Activated naive CD8-positive, alpha-beta T cell treated with anti-CD3 and anti-CD28 coated beads, Interleukin-2, amount 50 U/mL, for 24 hours (primary cell): Measurements from ENCODE around the gene FAM53B.

ENCODE experiments used
- ATAC-seq: fragments of 150-1000 bp; cut with Tn5 transposase; one replicate; pipeline ENCODE4 v1.10.0; 2021
- DNase-seq: peaks from one replicate; pipeline ENCODE4 v3.0.0; 2021
- H3K27ac Mint-ChIP-seq: one replicate; pipeline ENCODE4 v1.8.0; 2021; ENCODE audit warnings: mild to moderate bottlenecking, mixed read lengths
- H3K27me3 Mint-ChIP-seq: one replicate; pipeline ENCODE4 v1.8.0; 2021; ENCODE audit warnings: mixed read lengths
- H3K36me3 Mint-ChIP-seq: one replicate; pipeline ENCODE4 v1.8.0; 2021; ENCODE audit warnings: low read depth, mixed read lengths
- H3K4me1 Mint-ChIP-seq: one replicate; pipeline ENCODE4 v1.8.0; 2021; ENCODE audit warnings: mixed read lengths
- H3K4me3 Mint-ChIP-seq: one replicate; pipeline ENCODE4 v1.8.0; 2021; ENCODE audit warnings: mild to moderate bottlenecking, moderate library complexity, mixed read lengths
- H3K9me3 Mint-ChIP-seq: one replicate; pipeline ENCODE4 v1.8.0; 2021; ENCODE audit warnings: mixed read lengths

FAM53B gene

DNA sequence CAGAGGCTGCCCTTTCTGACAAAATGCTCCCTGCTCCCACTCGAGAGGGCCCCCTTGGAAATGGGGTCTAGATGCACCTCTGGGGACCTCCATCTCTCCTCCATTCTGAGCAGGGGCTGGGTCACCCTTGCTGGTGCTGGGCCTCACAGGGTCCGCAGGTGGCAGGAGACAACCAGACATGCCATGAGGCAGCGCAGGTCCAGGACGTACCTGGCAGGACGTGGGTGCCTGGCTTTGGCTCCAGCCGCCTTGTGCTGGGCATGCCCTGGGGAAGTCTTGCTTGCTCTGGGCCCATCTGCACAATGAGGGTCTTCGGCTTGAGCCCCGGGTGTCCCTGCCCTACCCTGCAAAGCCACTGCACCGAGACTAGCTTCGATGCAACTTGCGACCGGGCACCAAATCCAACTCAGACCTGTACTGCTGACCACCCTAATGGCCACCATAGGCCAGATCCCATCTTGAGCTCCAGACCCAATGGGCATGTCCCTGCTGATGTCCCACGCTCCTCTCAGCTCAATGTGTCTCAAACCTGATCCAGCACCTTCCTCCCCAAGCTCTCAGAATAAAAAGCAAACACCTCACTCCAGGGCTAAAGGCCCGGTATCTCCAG, 107.0 kb downstream of the FAM53B start:
- Mint-ChIP-seq H3K36me3 (peaks cover 14% of the 10 kb centered on the region), H3K4me3 (no peak overlapping the region), H3K27ac (peak overlapping the region; percentile 64), H3K4me1 (peaks cover 54% of the 10 kb centered on the region), H3K9me3 (no peaks in the 10 kb centered on the region), H3K27me3 (no peaks in the 10 kb centered on the region)
- ATAC-seq (no peak), DNase-seq (no peak)

DNA sequence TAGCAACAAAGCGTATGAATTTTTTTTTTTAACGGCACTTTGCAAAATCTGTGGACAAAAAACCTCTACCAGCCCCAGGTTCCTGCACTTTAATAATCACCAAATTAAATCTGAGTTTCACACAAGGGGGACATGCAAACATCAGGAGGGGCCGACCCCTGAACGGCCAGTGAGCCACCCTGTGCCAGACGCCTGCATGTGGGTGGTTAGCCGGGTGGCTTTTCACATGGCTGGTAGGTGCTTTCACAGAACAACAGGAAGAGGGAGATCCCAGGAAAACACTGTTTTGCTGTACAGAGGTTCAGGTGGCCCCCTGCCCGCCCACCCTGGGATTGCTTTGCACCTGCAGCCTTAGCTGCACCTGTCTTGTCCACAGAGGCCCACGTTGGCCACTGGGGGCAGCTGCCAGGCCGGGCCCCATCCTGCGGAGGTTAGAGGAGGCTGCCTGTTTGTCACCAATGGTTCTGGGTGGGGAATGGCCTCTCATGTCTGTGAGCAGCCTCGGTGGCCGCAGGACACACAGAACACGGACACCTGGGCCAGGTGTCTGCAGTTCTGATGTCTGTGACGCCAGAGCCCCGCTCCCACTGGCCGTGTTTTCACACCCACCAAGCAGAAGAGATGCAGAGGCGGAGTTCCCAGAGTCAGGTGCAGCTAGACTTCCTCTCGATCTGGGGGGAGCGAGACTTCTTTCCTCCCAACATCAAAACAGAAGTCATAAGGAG, 107.7 kb downstream of the FAM53B start:
- H3K36me3 Mint-ChIP-seq, result peaks cover 14% of the 10 kb centered on the region
- ATAC-seq (no peak), DNase-seq (no peak)
- no peak overlapping the region for H3K4me3 Mint-ChIP-seq
- no peaks in the 10 kb centered on the region for H3K27me3 Mint-ChIP-seq
- no peak overlapping the region for H3K27ac Mint-ChIP-seq
- H3K9me3 Mint-ChIP-seq, result no peaks in the 10 kb centered on the region
- H3K4me1 Mint-ChIP-seq, result peaks cover 54% of the 10 kb centered on the region

DNA sequence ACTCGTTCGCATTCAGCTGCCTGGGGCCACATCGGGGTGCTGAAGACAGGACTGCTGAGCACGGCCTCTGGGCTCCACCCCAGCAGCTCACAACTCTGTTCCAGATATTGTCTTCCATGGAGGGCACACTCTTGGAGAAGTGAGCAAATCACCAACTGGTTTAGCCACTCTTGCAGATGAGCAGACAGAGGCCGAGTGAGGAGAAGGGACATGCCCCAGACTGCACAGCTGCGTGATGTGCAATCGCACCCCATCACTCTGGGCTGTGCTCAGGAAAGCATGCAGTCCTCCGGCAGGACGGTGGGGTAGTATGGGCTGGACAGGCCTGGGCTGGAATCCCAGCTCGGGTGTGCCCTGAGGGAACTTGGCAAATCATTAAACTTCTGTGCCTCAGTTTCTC, 111.6 kb downstream of the FAM53B start:
- Mint-ChIP-seq H3K4me1 (peaks cover 44% of the 10 kb centered on the region), H3K4me3 (no peak overlapping the region), H3K27me3 (peaks cover 5% of the 10 kb centered on the region), H3K36me3 (peaks cover 14% of the 10 kb centered on the region), H3K9me3 (no peaks in the 10 kb centered on the region), H3K27ac (no peak overlapping the region)
- no peak for DNase-seq
- no peak for ATAC-seq

DNA sequence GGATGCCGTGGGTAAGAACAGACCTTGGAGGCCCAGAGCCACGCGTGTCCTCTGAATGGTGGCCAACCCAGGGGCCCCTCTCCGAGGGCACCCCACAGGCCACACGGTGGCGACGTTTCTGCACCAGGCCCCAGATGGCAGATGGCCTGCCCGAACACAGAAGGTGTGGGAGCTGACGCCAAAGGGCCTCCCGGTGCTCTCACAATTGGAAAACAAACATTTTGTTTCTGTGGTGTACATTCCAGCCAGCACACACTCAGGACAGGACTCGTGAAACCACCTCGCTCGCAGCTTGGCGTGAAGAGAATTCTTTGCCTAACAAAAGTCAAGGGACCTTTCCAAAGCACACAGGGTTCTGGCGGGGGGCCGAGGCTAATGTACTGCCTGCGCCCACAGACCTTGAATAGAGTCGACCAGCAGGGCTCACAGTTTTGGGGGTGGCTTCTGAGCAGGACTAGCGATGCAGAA, 112.1 kb downstream of the FAM53B start:
- DNase-seq, result peak; percentile 46
- Mint-ChIP-seq H3K27ac (no peak overlapping the region), H3K36me3 (peaks cover 14% of the 10 kb centered on the region), H3K9me3 (no peaks in the 10 kb centered on the region), H3K4me3 (no peak overlapping the region), H3K4me1 (peaks cover 44% of the 10 kb centered on the region), H3K27me3 (peaks cover 5% of the 10 kb centered on the region)
- ATAC-seq, result no peak

DNA sequence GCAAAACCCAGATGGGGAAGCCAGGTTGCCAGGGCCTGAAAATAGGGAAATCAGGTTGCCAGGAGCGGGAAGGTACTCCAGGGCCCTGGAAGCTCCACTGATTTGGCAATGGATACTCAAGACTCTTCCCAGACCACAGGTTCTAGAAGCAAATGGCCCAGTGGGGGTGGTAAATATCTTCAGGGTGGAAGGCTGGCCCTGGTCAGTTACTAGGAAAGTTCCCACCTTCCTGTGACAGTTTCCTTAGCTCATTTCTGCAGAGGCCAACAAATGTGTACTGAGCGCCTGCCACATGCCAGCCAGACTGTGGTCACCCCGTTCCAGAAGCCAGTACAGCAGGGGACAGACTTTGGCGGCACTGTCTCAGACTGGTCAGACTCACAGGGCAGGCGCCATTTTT, 113.6 kb downstream of the FAM53B start:
- DNase-seq (no peak), ATAC-seq (no peak)
- Mint-ChIP-seq H3K27me3 (peaks cover 5% of the 10 kb centered on the region), H3K36me3 (peaks cover 14% of the 10 kb centered on the region), H3K27ac (no peak overlapping the region), H3K4me1 (peaks cover 41% of the 10 kb centered on the region), H3K4me3 (no peak overlapping the region), H3K9me3 (no peaks in the 10 kb centered on the region)

DNA sequence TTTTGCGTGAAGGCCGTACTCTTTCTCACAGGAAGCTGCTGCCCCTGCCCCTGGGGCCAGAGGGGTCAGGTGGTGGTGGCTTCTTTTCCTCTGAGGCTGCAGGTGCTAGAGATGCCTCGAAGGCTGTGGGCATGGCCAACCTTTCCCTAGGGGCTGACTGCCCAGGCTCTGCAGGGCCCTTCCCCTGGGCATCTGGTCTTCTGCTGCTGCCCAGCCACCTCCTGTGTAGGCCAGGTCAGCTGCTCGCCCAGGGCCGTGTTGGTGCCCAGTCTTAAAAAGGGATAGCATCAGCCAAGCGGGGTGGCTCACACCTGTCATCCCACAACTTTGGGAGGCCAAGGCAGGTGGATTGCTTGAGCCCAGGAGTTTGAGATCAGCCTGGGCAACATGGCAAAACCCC, 114.3 kb downstream of the FAM53B start:
- ATAC-seq (no peak), DNase-seq (no peak)
- H3K9me3 Mint-ChIP-seq, result no peaks in the 10 kb centered on the region
- H3K27ac Mint-ChIP-seq, result no peak overlapping the region
- H3K36me3 Mint-ChIP-seq, result peaks cover 16% of the 10 kb centered on the region
- peaks cover 46% of the 10 kb centered on the region for H3K4me1 Mint-ChIP-seq
- H3K27me3 Mint-ChIP-seq, result peaks cover 8% of the 10 kb centered on the region
- H3K4me3 Mint-ChIP-seq, result no peak overlapping the region

DNA sequence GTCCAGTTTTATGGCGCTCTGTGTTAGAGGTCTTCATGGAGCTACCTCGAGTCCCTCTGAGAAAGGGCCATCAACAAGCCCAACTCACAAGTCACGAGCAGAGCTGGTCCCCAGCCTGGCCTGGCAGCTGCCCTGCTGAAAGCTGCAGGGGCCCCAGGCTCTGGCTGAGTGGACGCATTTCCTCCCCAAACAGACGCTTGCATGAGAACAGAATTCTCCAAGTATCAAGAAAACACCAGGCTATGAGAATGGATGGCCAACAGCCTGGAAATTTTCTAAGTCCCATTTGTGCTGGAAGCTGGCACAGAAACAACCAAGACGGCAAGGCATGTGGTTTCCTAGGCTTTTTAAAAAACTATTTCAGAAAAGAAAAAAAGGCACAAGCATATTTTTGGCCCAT, 114.8 kb downstream of the FAM53B start:
- Mint-ChIP-seq H3K4me3 (no peak overlapping the region), H3K36me3 (peaks cover 12% of the 10 kb centered on the region), H3K27me3 (peaks cover 8% of the 10 kb centered on the region), H3K4me1 (peaks cover 48% of the 10 kb centered on the region), H3K9me3 (no peaks in the 10 kb centered on the region), H3K27ac (peak overlapping the region; percentile 54)
- DNase-seq, result no peak
- ATAC-seq, result no peak

DNA sequence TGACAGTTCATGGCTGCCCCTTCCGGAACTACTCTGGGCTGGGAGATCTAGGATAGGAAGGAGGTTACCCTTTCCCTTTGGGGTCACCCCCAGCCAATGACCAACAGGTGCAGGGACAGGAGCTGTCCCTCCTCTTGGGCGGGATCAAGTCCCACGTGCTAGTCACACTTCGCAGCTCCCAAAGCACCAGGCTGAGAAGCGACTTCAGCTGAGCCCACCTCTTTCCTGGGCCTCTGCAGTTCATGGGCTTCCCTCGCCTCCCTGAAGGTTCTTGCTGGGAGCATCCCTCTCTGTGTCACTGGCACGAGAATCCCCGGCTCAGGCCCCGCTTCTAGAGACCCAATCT, 115.5 kb downstream of the FAM53B start:
- ATAC-seq, result no peak
- H3K27ac Mint-ChIP-seq, result no peak overlapping the region
- peaks cover 51% of the 10 kb centered on the region for H3K4me1 Mint-ChIP-seq
- peaks cover 6% of the 10 kb centered on the region for H3K36me3 Mint-ChIP-seq
- DNase-seq, result no peak
- no peaks in the 10 kb centered on the region for H3K9me3 Mint-ChIP-seq
- peaks cover 8% of the 10 kb centered on the region for H3K27me3 Mint-ChIP-seq
- H3K4me3 Mint-ChIP-seq, result no peak overlapping the region

DNA sequence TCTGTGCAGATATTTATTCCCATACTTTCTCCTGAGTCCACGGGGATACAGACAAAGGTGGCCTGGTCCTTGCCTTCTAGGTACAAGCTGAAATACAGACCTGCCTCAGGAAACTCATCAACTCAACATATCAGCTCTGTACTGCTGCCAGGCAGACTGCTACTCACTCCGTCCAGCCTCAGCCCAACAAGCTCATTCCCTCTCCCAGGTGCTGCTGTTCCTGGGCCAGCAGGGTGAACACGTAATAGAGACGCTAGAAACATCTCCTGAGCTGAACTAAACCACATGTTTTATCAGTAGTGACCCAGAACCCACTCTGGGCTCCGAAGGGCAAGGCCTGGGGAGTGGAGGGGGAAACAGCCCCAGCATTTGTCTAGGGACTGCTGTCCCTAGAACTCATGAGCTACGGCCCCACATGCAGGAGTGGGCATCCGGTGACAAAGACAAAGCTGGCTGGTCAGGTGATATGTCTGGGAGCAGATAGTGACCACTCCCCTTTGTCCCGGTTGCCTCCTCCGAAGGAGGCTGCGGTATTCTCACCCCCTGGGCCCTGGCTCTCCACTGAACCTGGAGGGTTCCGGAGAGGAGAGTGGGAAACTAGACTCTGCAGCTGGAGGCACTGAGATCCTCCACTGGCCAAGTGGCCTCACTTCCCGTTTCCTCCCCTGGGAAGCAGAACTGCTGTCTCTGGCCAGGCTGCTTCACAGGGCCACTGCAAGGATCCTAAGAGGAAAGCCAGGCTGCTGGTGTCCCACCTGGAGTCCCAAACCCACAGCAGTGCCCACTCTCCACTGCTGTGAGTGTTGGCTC, 116.1 kb downstream of the FAM53B start:
- ATAC-seq (no peak), DNase-seq (no peak)
- no peaks in the 10 kb centered on the region for H3K9me3 Mint-ChIP-seq
- no peak overlapping the region for H3K4me3 Mint-ChIP-seq
- H3K4me1 Mint-ChIP-seq, result peaks cover 51% of the 10 kb centered on the region
- no peak overlapping the region for H3K27ac Mint-ChIP-seq
- H3K36me3 Mint-ChIP-seq, result peaks cover 2% of the 10 kb centered on the region
- peaks cover 8% of the 10 kb centered on the region for H3K27me3 Mint-ChIP-seq

DNA sequence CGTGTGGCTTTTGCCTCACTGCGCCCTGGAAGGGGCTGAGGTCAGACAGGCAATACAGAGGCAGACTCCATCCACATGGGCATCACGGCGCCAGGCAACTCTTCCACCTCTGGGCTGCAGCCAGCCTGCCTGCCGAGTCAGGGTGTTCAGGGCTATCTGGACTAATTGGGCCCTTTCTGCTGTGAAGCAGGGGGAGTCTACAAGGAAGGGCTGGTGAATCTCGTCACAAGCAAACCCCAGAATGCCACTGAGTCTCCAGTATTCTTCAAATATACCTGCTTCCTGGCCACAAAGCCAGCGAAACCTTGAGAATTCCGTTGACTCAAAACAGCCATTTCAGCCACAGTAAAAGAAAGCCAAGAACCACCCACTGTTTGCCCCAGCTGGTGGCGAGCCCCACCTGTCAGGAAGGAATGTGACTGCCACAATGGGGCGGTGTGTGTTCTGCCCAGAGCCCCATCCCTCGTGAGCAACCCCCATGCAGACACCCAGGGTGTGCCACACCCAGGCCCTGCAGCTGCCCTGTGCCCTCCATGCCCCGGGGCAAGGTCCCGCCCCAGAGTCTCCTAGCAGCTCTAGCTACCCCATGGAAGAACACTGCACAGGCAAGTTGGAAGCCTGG, 117.3 kb downstream of the FAM53B start:
- H3K4me3 Mint-ChIP-seq, result peak overlapping the region; percentile 1
- H3K4me1 Mint-ChIP-seq, result peaks cover 52% of the 10 kb centered on the region
- H3K36me3 Mint-ChIP-seq, result peaks cover 6% of the 10 kb centered on the region
- ATAC-seq (peak; percentile 86), DNase-seq (peak; percentile 67)
- H3K27me3 Mint-ChIP-seq, result peaks cover 8% of the 10 kb centered on the region
- no peak overlapping the region for H3K27ac Mint-ChIP-seq
- H3K9me3 Mint-ChIP-seq, result no peaks in the 10 kb centered on the region

DNA sequence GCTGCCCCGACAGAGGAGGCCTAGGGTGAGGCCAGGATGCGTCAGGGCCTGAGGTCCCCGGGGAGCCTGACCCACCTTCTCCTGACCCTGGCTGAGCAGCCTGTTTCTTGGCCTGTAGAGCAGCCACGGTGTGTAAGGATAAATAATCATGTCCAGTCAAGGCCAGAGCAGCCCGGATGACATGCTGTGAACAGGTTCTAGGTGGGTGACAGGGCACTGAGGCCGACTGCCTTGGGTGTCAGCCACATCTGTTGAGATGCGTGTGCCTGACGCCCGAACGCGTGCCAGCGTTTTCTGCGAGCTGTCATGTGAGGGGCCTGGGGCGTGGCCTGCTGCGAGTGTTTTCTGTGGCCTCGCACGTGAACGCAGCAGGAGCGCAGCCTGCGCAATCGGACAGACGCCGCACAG, 118.3 kb downstream of the FAM53B start:
- DNase-seq (no peak), ATAC-seq (no peak)
- no peak overlapping the region for H3K27ac Mint-ChIP-seq
- H3K4me1 Mint-ChIP-seq, result peaks cover 51% of the 10 kb centered on the region
- peaks cover 8% of the 10 kb centered on the region for H3K27me3 Mint-ChIP-seq
- no peak overlapping the region for H3K4me3 Mint-ChIP-seq
- H3K9me3 Mint-ChIP-seq, result no peaks in the 10 kb centered on the region
- peaks cover 6% of the 10 kb centered on the region for H3K36me3 Mint-ChIP-seq

DNA sequence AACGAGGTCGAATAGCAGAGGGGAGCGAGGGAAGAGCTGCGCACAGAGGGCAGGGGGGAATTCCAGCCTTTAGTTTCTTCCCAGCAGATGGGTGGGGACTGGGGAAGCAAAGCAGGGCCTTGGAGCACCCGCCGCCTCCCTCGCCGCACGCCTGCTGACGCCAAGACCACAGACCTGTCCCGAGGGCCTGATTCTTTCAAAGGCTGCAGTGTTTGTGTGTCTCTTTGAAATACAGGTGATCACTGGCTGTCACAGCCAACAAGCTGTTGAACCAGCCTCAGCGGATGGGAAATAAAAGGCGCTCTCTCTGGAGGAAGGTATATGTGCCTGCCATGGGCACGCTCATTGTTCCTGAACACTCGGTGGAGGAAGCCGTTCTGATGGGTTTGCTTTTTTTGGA, 119.3 kb downstream of the FAM53B start:
- Mint-ChIP-seq H3K4me1 (peaks cover 56% of the 10 kb centered on the region), H3K36me3 (peaks cover 6% of the 10 kb centered on the region), H3K27ac (peak overlapping the region; percentile 42), H3K9me3 (no peaks in the 10 kb centered on the region), H3K27me3 (peaks cover 8% of the 10 kb centered on the region), H3K4me3 (peak overlapping the region; percentile 34)
- no peak for DNase-seq
- no peak for ATAC-seq

DNA sequence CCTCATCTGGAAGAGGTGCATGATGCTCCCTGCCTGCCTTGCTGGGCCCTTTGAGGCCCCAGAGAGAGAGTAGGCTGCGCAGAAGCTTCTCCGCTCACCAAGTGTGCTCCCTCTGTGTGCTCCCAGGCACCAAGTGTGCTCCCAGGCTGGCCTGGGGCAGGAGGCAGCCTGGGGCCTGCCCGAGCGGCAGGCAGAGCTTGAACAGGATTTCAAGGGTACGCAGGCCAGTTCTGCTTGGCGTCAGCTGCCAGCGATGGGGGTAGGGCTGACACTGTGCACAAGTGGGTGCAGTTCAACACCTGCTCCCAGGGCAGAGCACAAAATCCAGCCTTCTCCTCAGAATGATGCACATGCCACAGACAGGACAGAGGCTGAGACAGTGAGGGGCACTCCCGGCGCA, 119.7 kb downstream of the FAM53B start:
- Mint-ChIP-seq H3K9me3 (no peaks in the 10 kb centered on the region), H3K27ac (no peak overlapping the region), H3K36me3 (peaks cover 6% of the 10 kb centered on the region), H3K4me3 (no peak overlapping the region), H3K4me1 (peaks cover 59% of the 10 kb centered on the region), H3K27me3 (peaks cover 7% of the 10 kb centered on the region)
- DNase-seq (no peak), ATAC-seq (no peak)

DNA sequence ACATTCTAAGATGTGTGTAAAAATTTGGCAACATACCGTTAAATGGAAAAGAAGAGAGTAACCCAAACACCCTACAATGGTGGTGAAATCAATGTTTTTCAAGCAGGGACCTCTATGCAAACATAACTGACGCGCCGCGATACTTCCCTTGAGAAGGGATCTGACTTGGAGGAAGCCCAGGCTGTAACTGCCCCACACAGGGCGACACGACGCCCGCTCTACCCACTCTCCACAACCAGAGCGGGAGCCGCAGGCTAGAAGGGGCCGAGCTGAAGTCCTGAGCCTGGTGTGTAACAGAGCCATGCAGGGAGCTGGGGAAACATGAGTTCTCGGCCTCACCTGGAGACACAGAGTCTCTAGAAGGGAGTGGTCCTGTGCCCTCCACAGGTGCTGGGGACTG, 120.2 kb downstream of the FAM53B start:
- no peaks in the 10 kb centered on the region for H3K9me3 Mint-ChIP-seq
- peaks cover 6% of the 10 kb centered on the region for H3K36me3 Mint-ChIP-seq
- no peak overlapping the region for H3K27ac Mint-ChIP-seq
- H3K4me1 Mint-ChIP-seq, result peaks cover 59% of the 10 kb centered on the region
- H3K27me3 Mint-ChIP-seq, result peaks cover 3% of the 10 kb centered on the region
- ATAC-seq (no peak), DNase-seq (no peak)
- no peak overlapping the region for H3K4me3 Mint-ChIP-seq
